ENCODE results near the gene GLMP.

The GLMP gene

GRCh38 chr1:156285437-156285836 lies 10.0 kb downstream of the GLMP start:
- no peak for DNase-seq (ENCODE audit: low read depth in 2 of 2)

- no peak for DNase-seq (ENCODE audit: low read depth in 2 of 2)
Measured at GRCh38 chr1:156284757-156285156, 10.7 kb downstream of the GLMP start.

- no peak for DNase-seq (ENCODE audit: low read depth in 2 of 2)
Measured at GRCh38 chr1:156284112-156284511, 11.4 kb downstream of the GLMP start, which contains the start of gene TMEM79. Gene TMEM79 (plus strand): TSS chr1:156284325. CDS start chr1:156285227, 902 bp downstream.

GRCh38 chr1:156283521-156283920 lies 12.0 kb downstream of the GLMP start:
- DNase-seq (ENCODE audit: low read depth in 2 of 2): no peak

- peak; percentile 85 to 88 for DNase-seq (ENCODE audit: low read depth in 2 of 2)
Measured at GRCh38 chr1:156282479-156283222, 12.8 kb downstream of the GLMP start, which contains the start of gene SMG5. Gene SMG5 (minus strand): TSS chr1:156282825. CDS start chr1:156282680, 145 bp downstream.

GRCh38 chr1:156281693-156282478 lies 13.6 kb downstream of the GLMP start:
- DNase-seq (ENCODE audit: low read depth in 2 of 2): no peak

- no peak for DNase-seq (ENCODE audit: low read depth in 2 of 2)
Measured at GRCh38 chr1:156281281-156281680, 14.2 kb downstream of the GLMP start.

GRCh38 chr1:156279837-156280236 lies 15.6 kb downstream of the GLMP start:
- DNase-seq (ENCODE audit: low read depth in 2 of 2): no peak

- no peak for DNase-seq (ENCODE audit: low read depth in 2 of 2)
Measured at GRCh38 chr1:156276966-156277381, 18.5 kb downstream of the GLMP start.

- DNase-seq (ENCODE audit: low read depth in 2 of 2): no peak
Measured at GRCh38 chr1:156276532-156276931, 18.9 kb downstream of the GLMP start.

GRCh38 chr1:156270314-156270713 lies 25.2 kb downstream of the GLMP start:
- DNase-seq (ENCODE audit: low read depth in 2 of 2): no peak

GRCh38 chr1:156268336-156268735 lies 27.1 kb downstream of the GLMP start:
- no peak for DNase-seq (ENCODE audit: low read depth in 2 of 2)

- DNase-seq (ENCODE audit: low read depth in 2 of 2): no peak
Measured at GRCh38 chr1:156266051-156266450, 29.4 kb downstream of the GLMP start.

GRCh38 chr1:156263288-156263655 lies 32.2 kb downstream of the GLMP start:
- DNase-seq (ENCODE audit: low read depth in 2 of 2): no peak

GRCh38 chr1:156262461-156263287 lies 32.8 kb downstream of the GLMP start:
- DNase-seq (ENCODE audit: low read depth in 2 of 2): no peak

- no peak for DNase-seq (ENCODE audit: low read depth in 2 of 2)
Measured at GRCh38 chr1:156260896-156261295, 34.6 kb downstream of the GLMP start.

GRCh38 chr1:156259805-156260204 lies 35.7 kb downstream of the GLMP start:
- DNase-seq (ENCODE audit: low read depth in 2 of 2): no peak

- DNase-seq (ENCODE audit: low read depth in 2 of 2): no peak
Measured at GRCh38 chr1:156258859-156259258, 36.6 kb downstream of the GLMP start.

- DNase-seq (ENCODE audit: low read depth in 2 of 2): no peak
Measured at GRCh38 chr1:156257711-156258110, 37.8 kb downstream of the GLMP start.

- no peak for DNase-seq (ENCODE audit: low read depth in 2 of 2)
Measured at GRCh38 chr1:156253634-156254033, 41.8 kb downstream of the GLMP start.

GRCh38 chr1:156251527-156251926 lies 44.0 kb downstream of the GLMP start:
- DNase-seq (ENCODE audit: low read depth in 2 of 2): no peak

GRCh38 chr1:156249593-156249992 lies 45.9 kb downstream of the GLMP start:
- DNase-seq (ENCODE audit: low read depth in 2 of 2): no peak
